Stimulated activated CD4-positive, alpha-beta T cell treated with anti-CD3 and anti-CD28 coated beads, Interleukin-4, amount 100 ng/mL, for 4 hours (primary cell): Measurements from ENCODE around the gene DNAJC2.

ENCODE experiments used
- DNase-seq, 2 experiments: peaks; one replicate each; pipeline ENCODE4 v3.0.0-alpha.2; 2020

DNAJC2 gene

GRCh38 chr7:103344453-103345149 is at the start of gene DNAJC2:
Gene DNAJC2, minus strand, starts transcription at chr7:103344767. Its CDS starts 145 bp downstream, at chr7:103344622.
- DNase-seq, result peak; percentile 75 to 85

GRCh38 chr7:103391976-103392375 is 47.4 kb upstream of the DNAJC2 start:
- DNase-seq, result no peak

GRCh38 chr7:103391150-103391549 is 46.6 kb upstream of the DNAJC2 start:
- no peak for DNase-seq

GRCh38 chr7:103389263-103389662 is 44.7 kb upstream of the DNAJC2 start:
- no peak for DNase-seq

GRCh38 chr7:103388469-103389140 is 44.0 kb upstream of the DNAJC2 start:
- no peak for DNase-seq

- no peak for DNase-seq
Observed at GRCh38 chr7:103387242-103387641, 42.7 kb upstream of the DNAJC2 start.

- DNase-seq, result no peak
Observed at GRCh38 chr7:103382032-103382402, 37.5 kb upstream of the DNAJC2 start.

- DNase-seq, result no peak
Observed at GRCh38 chr7:103381280-103382031, 36.9 kb upstream of the DNAJC2 start.

- no peak for DNase-seq
Observed at GRCh38 chr7:103380395-103381191, 36.0 kb upstream of the DNAJC2 start.

- DNase-seq, result no peak
Observed at GRCh38 chr7:103379270-103379975, 34.9 kb upstream of the DNAJC2 start.

GRCh38 chr7:103373866-103374643 is 29.5 kb upstream of the DNAJC2 start:
- DNase-seq, result no peak

- DNase-seq, result no peak
Observed at GRCh38 chr7:103369432-103369831, 24.9 kb upstream of the DNAJC2 start.

- DNase-seq, result no peak
Observed at GRCh38 chr7:103349805-103350204, 5.2 kb upstream of the DNAJC2 start.

- DNase-seq, result no peak
Observed at GRCh38 chr7:103348959-103349358, 4.4 kb upstream of the DNAJC2 start.

- DNase-seq, result no peak
Observed at GRCh38 chr7:103348452-103348851, 3.9 kb upstream of the DNAJC2 start.

- peak; percentile 65 to 80 for DNase-seq
Observed at GRCh38 chr7:103347507-103348267, 3.1 kb upstream of the DNAJC2 start, which contains the start of gene PSMC2. Gene PSMC2, plus strand, starts transcription at chr7:103347643. Its CDS starts 69 bp downstream, at chr7:103347712.

- DNase-seq, result no peak
Observed at GRCh38 chr7:103346396-103346795, 1.8 kb upstream of the DNAJC2 start.

GRCh38 chr7:103343758-103344452 is 662 bp downstream of the DNAJC2 start:
- DNase-seq, result peak; percentile 35 to 53

- no peak for DNase-seq
Observed at GRCh38 chr7:103343332-103343731, 1.2 kb downstream of the DNAJC2 start.

GRCh38 chr7:103341466-103341865 is 3.1 kb downstream of the DNAJC2 start:
- no peak for DNase-seq
